BLaER1 (cell line): ENCODE measurements around the gene SALL4.
"Not testable (repeated sequence)": the region's sequence is repeated elsewhere in the genome, so short reads cannot be mapped to it uniquely, and the experiment has no call there.

Source experiments
- H3K27ac ChIP-seq: shearing (Covaris generic); formaldehyde crosslinking; 2 replicates; pipeline ENCODE4 v1.8.1; 2022
- H3K27me3 ChIP-seq: shearing (Covaris generic); formaldehyde crosslinking; 2 replicates; pipeline ENCODE4 v1.8.1; 2022
- H3K36me3 ChIP-seq: shearing (Covaris generic); formaldehyde crosslinking; 2 replicates; pipeline ENCODE4 v1.8.1; 2022
- H3K4me1 ChIP-seq: shearing (Covaris generic); formaldehyde crosslinking; 2 replicates; pipeline ENCODE4 v1.8.1; 2022
- H3K4me2 ChIP-seq: shearing (Covaris generic); formaldehyde crosslinking; 2 replicates; pipeline ENCODE4 v1.8.1; 2022
- H3K4me3 ChIP-seq: shearing (Covaris generic); formaldehyde crosslinking; 2 replicates; pipeline ENCODE4 v1.8.1; 2022
- H3K9ac ChIP-seq: shearing (Covaris generic); formaldehyde crosslinking; 2 replicates; pipeline ENCODE4 v1.8.1; 2022
- H3K9me3 ChIP-seq: shearing (Covaris generic); formaldehyde crosslinking; 2 replicates; pipeline ENCODE4 v1.8.1; 2022
- H4K20me1 ChIP-seq: shearing (Covaris generic); formaldehyde crosslinking; 2 replicates; pipeline ENCODE4 v1.8.1; 2022
- Cebpa-rat ChIP-seq: shearing (Covaris generic); IDR thresholded peaks from 2 replicates; pipeline ENCODE4 v1.8.1; 2022

SALL4 gene

DNA sequence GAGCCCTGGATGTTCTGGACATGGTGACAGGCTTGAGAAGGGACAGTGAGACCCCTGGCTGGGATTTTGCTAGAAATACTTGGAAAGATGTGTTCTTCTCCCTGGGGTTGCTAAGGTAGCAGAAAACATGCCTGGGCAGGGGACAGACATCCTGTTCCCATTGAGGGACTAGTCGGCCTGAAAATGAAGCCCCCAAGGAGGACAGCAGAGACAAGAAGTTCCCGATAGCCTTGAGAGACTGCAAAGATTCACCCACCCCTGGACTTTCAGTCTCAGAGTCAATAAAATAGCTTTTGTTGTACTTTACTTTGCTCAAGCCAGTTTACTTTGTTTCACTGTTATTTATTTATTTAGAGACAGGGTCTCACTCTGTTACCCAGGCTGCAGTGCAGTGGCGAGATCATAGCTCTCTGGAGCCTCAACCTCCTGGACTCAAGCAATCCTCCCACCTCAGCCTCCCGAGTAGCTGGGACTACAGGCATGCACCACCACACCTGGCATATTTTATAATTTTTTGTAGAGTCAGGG lies 62.5 kb downstream of the SALL4 start:
- Histone ChIP-seq H3K36me3 (no peaks in the 10 kb centered on the region), H3K4me3 (no peak overlapping the region), H3K9ac (no peak overlapping the region), H3K27me3 (no peaks in the 10 kb centered on the region), H3K27ac (no peak overlapping the region), H3K4me2 (no peak overlapping the region), H4K20me1 (no peaks in the 10 kb centered on the region), H3K9me3 (no peaks in the 10 kb centered on the region), H3K4me1 (no peaks in the 10 kb centered on the region)
- TF ChIP-seq Cebpa-rat: no peak

DNA sequence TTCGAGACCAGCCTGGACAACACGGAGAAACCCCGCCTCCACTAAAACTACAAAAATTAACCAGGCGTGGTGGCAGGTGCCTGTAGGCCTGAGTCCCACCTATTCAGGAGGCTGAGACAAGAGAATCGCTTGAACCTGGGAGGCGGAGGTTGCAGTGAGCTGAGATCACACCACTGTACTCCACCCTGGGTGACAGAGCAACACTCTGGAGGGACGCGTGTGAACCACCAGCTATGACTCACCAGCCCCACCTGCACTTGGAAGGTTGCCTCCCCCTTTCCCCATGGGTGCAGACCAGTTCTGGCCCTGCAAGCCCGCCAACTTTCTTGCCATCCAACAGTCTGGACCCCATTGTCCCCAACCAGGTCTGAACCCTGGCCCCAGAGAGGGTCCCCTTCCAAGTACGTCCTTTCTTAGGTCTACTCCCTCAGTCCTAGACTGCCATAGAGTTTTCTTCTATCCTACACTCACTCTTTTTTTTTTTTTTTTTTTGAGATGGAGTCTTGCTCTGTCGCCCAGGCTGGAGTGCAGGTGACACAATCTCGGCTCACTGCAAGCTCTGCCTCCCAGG lies 63.4 kb downstream of the SALL4 start:
- no peak overlapping the region for H3K27ac ChIP-seq
- H4K20me1 ChIP-seq: no peaks in the 10 kb centered on the region
- H3K9me3 ChIP-seq: no peaks in the 10 kb centered on the region
- no peaks in the 10 kb centered on the region for H3K4me1 ChIP-seq
- H3K36me3 ChIP-seq: no peaks in the 10 kb centered on the region
- no peak overlapping the region for H3K9ac ChIP-seq
- H3K27me3 ChIP-seq: no peaks in the 10 kb centered on the region
- no peak overlapping the region for H3K4me3 ChIP-seq
- no peak overlapping the region for H3K4me2 ChIP-seq
- TF ChIP-seq Cebpa-rat: no peak

DNA sequence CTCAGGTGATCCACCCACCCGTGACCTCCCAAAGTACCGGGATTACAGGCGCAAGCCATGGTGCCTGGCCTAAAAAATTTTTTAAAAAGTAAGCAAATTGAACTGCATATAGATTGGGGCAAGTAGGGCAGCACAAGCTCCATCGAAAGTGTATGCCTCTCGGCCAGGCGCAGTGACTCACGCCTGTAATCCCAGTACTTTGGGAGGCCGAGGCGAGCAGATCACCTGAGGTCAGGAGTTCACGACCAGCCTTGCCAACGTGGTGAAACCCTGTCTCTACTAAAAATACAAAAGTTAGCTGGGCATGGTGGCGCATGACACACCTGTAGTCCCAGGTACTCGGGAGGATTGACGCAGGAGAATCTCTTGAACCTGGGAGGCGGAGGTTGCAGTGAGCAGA lies 64.1 kb downstream of the SALL4 start:
- H3K27me3 ChIP-seq, H3K36me3 ChIP-seq, H3K9me3 ChIP-seq, H3K9ac ChIP-seq, H3K27ac ChIP-seq, H3K4me1 ChIP-seq, H4K20me1 ChIP-seq, H3K4me3 ChIP-seq, H3K4me2 ChIP-seq: not testable (repeated sequence)

DNA sequence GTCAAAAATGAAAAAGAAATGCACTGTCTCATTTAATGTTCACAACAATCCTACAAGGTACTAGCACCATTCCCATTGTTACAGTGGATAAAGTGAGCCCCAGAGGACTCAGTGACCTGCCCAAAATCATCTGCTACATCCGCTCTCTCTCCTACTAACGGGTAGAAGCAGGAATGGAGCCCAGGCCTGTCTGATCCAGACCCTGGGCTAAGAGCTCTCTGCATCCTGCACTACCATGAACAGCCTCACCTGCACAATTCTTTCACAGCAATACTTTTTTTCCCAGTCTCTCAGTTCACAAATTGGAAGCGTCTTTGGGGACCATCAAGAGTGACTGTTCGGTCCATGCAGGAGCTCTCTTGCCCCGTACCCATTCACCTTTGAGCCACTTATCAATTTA lies 65.4 kb downstream of the SALL4 start:
- no peaks in the 10 kb centered on the region for H3K9me3 ChIP-seq
- no peak overlapping the region for H3K4me3 ChIP-seq
- no peak for TF ChIP-seq Cebpa-rat
- H3K27ac ChIP-seq: no peak overlapping the region
- H3K9ac ChIP-seq: no peak overlapping the region
- no peaks in the 10 kb centered on the region for H3K36me3 ChIP-seq
- H3K4me1 ChIP-seq: peaks cover 7% of the 10 kb centered on the region
- no peaks in the 10 kb centered on the region for H3K27me3 ChIP-seq
- no peak overlapping the region for H3K4me2 ChIP-seq
- no peaks in the 10 kb centered on the region for H4K20me1 ChIP-seq

DNA sequence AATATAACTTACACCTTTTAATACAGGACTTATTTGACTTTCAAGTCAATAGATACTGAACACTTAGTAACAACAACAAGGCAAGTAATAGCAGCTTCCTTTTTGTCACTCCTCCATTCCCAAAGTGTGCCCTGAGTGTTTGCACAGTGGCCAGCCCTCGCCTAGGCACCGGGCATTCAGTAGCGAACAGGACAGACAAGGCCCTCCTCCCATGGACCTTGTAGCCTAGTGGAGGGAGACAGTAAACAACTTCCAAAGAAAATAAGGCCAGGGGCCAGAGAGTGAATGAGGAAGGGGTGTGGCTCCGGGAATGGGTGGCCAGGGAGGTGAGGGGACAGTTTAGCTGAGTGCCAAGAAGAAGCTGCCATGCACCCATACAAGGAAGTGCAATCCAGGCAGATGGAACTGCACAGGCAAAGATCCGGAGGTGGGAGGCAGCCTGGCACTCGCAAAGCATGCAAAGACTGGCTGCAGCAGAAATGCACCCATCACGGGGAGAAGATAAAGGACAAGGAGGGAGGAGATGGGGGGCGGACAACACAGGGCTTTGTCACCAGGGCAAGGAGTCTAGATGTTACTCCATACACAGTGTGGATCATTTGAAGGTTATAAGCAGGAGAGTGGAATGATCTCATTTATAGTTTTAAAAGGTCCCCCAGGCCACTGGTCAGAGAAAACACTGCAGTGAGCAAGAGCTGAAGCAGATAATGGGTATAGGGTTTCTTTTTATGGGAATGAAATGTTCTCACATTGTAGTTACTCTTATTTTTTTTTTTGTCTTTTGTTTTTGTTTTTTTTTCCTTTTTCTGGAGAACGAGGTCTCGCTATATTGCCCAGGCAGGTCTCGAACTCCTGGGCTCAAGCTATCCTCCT lies 66.4 kb downstream of the SALL4 start:
- Histone ChIP-seq H3K36me3 (no peaks in the 10 kb centered on the region), H3K27me3 (no peaks in the 10 kb centered on the region), H3K27ac (no peak overlapping the region), H3K4me2 (no peak overlapping the region), H3K4me3 (no peak overlapping the region), H3K4me1 (peaks cover 17% of the 10 kb centered on the region), H3K9me3 (no peaks in the 10 kb centered on the region), H4K20me1 (no peaks in the 10 kb centered on the region), H3K9ac (no peak overlapping the region)
- no peak for TF ChIP-seq Cebpa-rat

DNA sequence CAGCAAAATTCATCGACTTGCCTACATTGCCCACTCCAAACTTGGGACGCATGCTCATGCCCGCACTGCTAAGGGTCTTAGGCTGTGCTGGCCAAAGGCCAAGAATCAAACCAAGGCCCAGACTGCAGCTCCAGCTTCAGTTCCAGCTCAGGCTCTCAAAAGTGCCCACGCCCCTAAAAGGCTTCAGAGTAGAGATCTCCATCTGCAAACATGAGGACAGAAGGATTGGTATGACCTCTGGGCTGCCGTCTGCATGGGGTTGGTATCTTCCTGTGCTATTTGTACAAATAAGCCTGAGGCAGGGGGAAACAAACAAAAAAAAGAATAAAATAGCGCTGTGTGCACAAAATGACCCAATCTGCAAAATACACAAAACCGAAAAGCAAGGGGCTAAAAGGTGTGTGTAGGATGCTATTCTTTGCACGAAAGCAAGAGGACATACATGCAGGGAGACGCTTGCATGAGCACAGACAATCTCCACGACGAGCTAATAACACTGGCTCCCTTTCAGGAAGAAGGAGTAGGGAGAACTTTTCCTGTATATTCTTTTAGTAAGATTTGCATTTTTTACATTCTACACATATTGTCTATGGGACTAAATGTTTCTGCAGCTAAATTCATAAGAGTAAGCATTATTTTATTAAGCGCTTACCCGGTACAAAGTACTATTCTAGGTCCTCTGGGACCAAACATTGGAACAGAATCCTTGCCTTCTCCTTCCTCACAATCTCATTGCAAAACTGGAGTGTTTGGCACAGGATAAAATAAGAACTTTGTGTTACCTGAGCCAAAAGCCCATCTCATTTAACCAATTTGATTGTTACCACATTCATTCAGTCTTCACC lies 67.2 kb downstream of the SALL4 start:
- H4K20me1 ChIP-seq: no peaks in the 10 kb centered on the region
- H3K4me3 ChIP-seq: no peak overlapping the region
- peaks cover 23% of the 10 kb centered on the region for H3K4me1 ChIP-seq
- no peaks in the 10 kb centered on the region for H3K27me3 ChIP-seq
- H3K27ac ChIP-seq: no peak overlapping the region
- H3K9me3 ChIP-seq: no peaks in the 10 kb centered on the region
- H3K4me2 ChIP-seq: no peak overlapping the region
- H3K9ac ChIP-seq: no peak overlapping the region
- H3K36me3 ChIP-seq: no peaks in the 10 kb centered on the region
- no peak for TF ChIP-seq Cebpa-rat

DNA sequence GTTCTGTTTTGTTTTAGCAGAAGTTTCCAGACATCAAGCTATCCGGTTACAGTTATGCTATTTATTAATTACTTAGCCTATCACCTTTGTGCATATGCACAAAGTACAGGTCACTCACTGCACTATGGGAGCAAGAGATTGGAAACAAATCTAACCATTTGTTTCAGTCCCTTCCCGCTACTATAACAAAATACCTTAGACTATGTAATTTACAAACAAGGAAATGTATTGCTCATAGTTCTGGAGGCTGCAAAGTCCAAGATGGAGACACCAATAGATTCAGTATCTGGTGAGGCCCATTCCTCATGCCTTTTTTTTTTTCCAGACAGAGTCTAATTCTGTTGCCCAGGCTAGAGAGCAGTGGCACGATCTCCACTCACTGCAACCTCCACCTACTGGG lies 69.3 kb downstream of the SALL4 start:
- Histone ChIP-seq H4K20me1 (no peaks in the 10 kb centered on the region), H3K4me1 (peaks cover 23% of the 10 kb centered on the region), H3K36me3 (no peaks in the 10 kb centered on the region), H3K9me3 (no peaks in the 10 kb centered on the region), H3K27ac (no peak overlapping the region), H3K4me2 (no peak overlapping the region), H3K9ac (no peak overlapping the region), H3K4me3 (no peak overlapping the region), H3K27me3 (no peaks in the 10 kb centered on the region)
- no peak for TF ChIP-seq Cebpa-rat
